MM.1S (cell line): ENCODE measurements around the gene EMSY.

Experiments
- EZH2 ChIP-seq: fragments of 300-600 bp; sonication (generic); optimal IDR thresholded peaks from 2 replicates; pipeline ENCODE3; 2017; ENCODE audit warnings: low read depth, mild to moderate bottlenecking, antibody characterized with exemption, low read length, mixed read lengths
- EZH2phosphoT487 ChIP-seq: fragments of 300-600 bp; sonication (generic); IDR thresholded peaks from 2 replicates; pipeline ENCODE4 v1.6.1; 2018; ENCODE audit warnings: antibody characterized with exemption, low read length

DNA sequence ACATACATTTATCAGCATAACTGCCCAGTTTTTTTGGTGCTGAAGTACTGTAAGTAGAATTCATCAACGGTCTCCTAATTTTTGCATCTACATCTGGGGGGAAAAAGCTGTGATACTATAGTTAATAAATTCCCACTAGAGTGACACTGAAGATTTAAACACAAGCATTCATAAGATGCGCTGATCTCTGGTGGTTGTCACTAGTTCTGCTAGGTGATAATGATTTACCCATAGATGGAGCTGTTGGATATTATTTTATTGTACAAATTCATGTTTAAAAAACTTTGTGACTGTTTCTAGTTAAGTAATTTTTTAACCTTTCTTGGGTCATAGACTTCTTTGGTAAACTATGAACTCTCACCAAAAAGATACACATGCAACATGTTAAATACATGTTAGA is 106.6 kb downstream of the EMSY start:
- no peak for TF ChIP-seq EZH2
- TF ChIP-seq EZH2phosphoT487, result no peak
